Measurements from ENCODE around the gene AQP6. TPM values are rescaled to one million over a fixed set of nuclear protein-coding genes. Genes with fewer than 3 reads are reported as not detected.
A peak's percentile ranks its signal among the peaks of the same experiment; 100 is the strongest.

Gene AQP6
- total RNA-seq, 1 donor from 2014 or later, result 0.37 TPM

GRCh38 chr12:49964849-49965624, 7.7 kb upstream of the AQP6 start:
- no peak overlapping the region for H3K4me3 Mint-ChIP-seq (ENCODE audit: unreplicated experiment)
- no peak overlapping the region for H3K27ac Mint-ChIP-seq (ENCODE audit: unreplicated experiment)
- H3K4me1 Mint-ChIP-seq (ENCODE audit: low read depth, unreplicated experiment), result peaks cover 3% of the 10 kb centered on the region
- peaks cover 14% of the 10 kb centered on the region for H3K9me3 Mint-ChIP-seq (ENCODE audit: unreplicated experiment)
- peaks cover 10% of the 10 kb centered on the region for H3K36me3 Mint-ChIP-seq (ENCODE audit: unreplicated experiment)
- no peak for TF ChIP-seq CTCF (IDR thresholded peaks at IDR 0.05; ENCODE audit: partially characterized antibody, unreplicated experiment)
- DNase-seq, result no peak
- peaks cover 12% of the 10 kb centered on the region for H3K27me3 Mint-ChIP-seq (ENCODE audit: unreplicated experiment)

GRCh38 chr12:49965836-49966235, 6.9 kb upstream of the AQP6 start:
- DNase-seq, result no peak
- peaks cover 9% of the 10 kb centered on the region for H3K9me3 Mint-ChIP-seq (ENCODE audit: unreplicated experiment)
- peaks cover 4% of the 10 kb centered on the region for H3K36me3 Mint-ChIP-seq (ENCODE audit: unreplicated experiment)
- H3K4me1 Mint-ChIP-seq (ENCODE audit: low read depth, unreplicated experiment), result peaks cover 3% of the 10 kb centered on the region
- no peak overlapping the region for H3K27ac Mint-ChIP-seq (ENCODE audit: unreplicated experiment)
- no peak overlapping the region for H3K4me3 Mint-ChIP-seq (ENCODE audit: unreplicated experiment)
- TF ChIP-seq CTCF (IDR thresholded peaks at IDR 0.05; ENCODE audit: partially characterized antibody, unreplicated experiment), result no peak
- H3K27me3 Mint-ChIP-seq (ENCODE audit: unreplicated experiment), result peaks cover 5% of the 10 kb centered on the region

- no peak overlapping the region for H3K4me3 Mint-ChIP-seq (ENCODE audit: unreplicated experiment)
- DNase-seq, result no peak
- peaks cover 3% of the 10 kb centered on the region for H3K4me1 Mint-ChIP-seq (ENCODE audit: low read depth, unreplicated experiment)
- peaks cover 4% of the 10 kb centered on the region for H3K36me3 Mint-ChIP-seq (ENCODE audit: unreplicated experiment)
- no peak overlapping the region for H3K27ac Mint-ChIP-seq (ENCODE audit: unreplicated experiment)
- H3K27me3 Mint-ChIP-seq (ENCODE audit: unreplicated experiment), result peaks cover 5% of the 10 kb centered on the region
- TF ChIP-seq CTCF (IDR thresholded peaks at IDR 0.05; ENCODE audit: partially characterized antibody, unreplicated experiment), result no peak
- H3K9me3 Mint-ChIP-seq (ENCODE audit: unreplicated experiment), result peaks cover 9% of the 10 kb centered on the region
These were observed 6.2 kb upstream of the AQP6 start for GRCh38 chr12:49966511-49967041.

GRCh38 chr12:49967042-49967776, 5.5 kb upstream of the AQP6 start:
- Mint-ChIP-seq H3K27ac (ENCODE audit: unreplicated experiment) (no peak overlapping the region), H3K4me1 (ENCODE audit: low read depth, unreplicated experiment) (peaks cover 3% of the 10 kb centered on the region), H3K27me3 (ENCODE audit: unreplicated experiment) (peaks cover 5% of the 10 kb centered on the region), H3K9me3 (ENCODE audit: unreplicated experiment) (peaks cover 9% of the 10 kb centered on the region), H3K4me3 (ENCODE audit: unreplicated experiment) (peak overlapping the region; percentile 70), H3K36me3 (ENCODE audit: unreplicated experiment) (peaks cover 4% of the 10 kb centered on the region)
- DNase-seq, result peak; percentile 97
- peak; percentile 98 for TF ChIP-seq CTCF (IDR thresholded peaks at IDR 0.05; ENCODE audit: partially characterized antibody, unreplicated experiment)
